Activated T-cell treated with anti-CD3 and anti-CD28 coated beads, Interleukin-2, amount 50 U/mL, for 72 hours (primary cell): ENCODE data around the gene SAMD13. TPM values are rescaled to one million over a fixed set of nuclear protein-coding genes. Genes with fewer than 3 reads are reported as not detected.
"Not testable (repeated sequence)": the region's sequence is repeated elsewhere in the genome, so short reads cannot be mapped to it uniquely, and the experiment has no call there.

Experiments
- ATAC-seq, 2 donors: fragments of 150-1000 bp; cut with Tn5 transposase; replicated peaks in 1 of 2; 2 replicates each; pipeline ENCODE4 v1.10.0; 2021; ENCODE audit warnings: moderate library complexity in 2 of 2, mild to moderate bottlenecking in 1 of 2
- DNase-seq, 2 donors: peaks; one replicate each; pipeline ENCODE4 v3.0.0; 2021 to 2022; ENCODE audit warnings: mixed read lengths in 1 of 2
- H3K27ac Mint-ChIP-seq: one replicate; pipeline ENCODE4 v1.8.0; 2022; ENCODE audit warnings: mild to moderate bottlenecking, moderate library complexity, mixed read lengths
- H3K27me3 Mint-ChIP-seq: one replicate; pipeline ENCODE4 v1.8.0; 2022; ENCODE audit warnings: low read depth, mixed read lengths
- H3K36me3 Mint-ChIP-seq, 2 donors: one replicate each; pipeline ENCODE4 v1.8.0; 2022; ENCODE audit warnings: mixed read lengths in 2 of 2, mild to moderate bottlenecking in 1 of 2; ENCODE audit not compliant: insufficient read depth in 2 of 2
- H3K4me1 Mint-ChIP-seq: one replicate; pipeline ENCODE4 v1.8.0; 2022; ENCODE audit warnings: low read depth, mixed read lengths
- H3K4me3 Mint-ChIP-seq, 2 donors: one replicate each; pipeline ENCODE4 v1.8.0; 2022; ENCODE audit warnings: mild to moderate bottlenecking in 2 of 2, mixed read lengths in 2 of 2, moderate library complexity in 2 of 2
- H3K9me3 Mint-ChIP-seq, 2 donors: one replicate each; pipeline ENCODE4 v1.8.0; 2022; ENCODE audit warnings: mixed read lengths in 2 of 2
- total RNA-seq, 2 donors: library from RNA; stranded (reverse); gene quantifications; one replicate each; pipeline ENCODE4 v1.2.3, GENCODE V29; 2022

SAMD13 gene
- total RNA-seq, 2 donors from 2014 or later = 0.46 to 1.7 TPM

GRCh38 chr1:84268346-84268745 is 33.2 kb upstream of the SAMD13 start:
- H3K9me3 Mint-ChIP-seq = no peaks in the 10 kb centered on the region
- ATAC-seq = no peak
- no peak for DNase-seq
- H3K4me1 Mint-ChIP-seq = peaks cover 9% of the 10 kb centered on the region
- H3K36me3 Mint-ChIP-seq = no peaks in the 10 kb centered on the region
- no peaks in the 10 kb centered on the region for H3K27me3 Mint-ChIP-seq
- H3K27ac Mint-ChIP-seq = no peak overlapping the region
- no peak overlapping the region for H3K4me3 Mint-ChIP-seq

GRCh38 chr1:84269306-84269705 is 32.2 kb upstream of the SAMD13 start:
- peaks cover 9% of the 10 kb centered on the region for H3K4me1 Mint-ChIP-seq
- H3K4me3 Mint-ChIP-seq = no peak overlapping the region
- no peaks in the 10 kb centered on the region for H3K9me3 Mint-ChIP-seq
- no peaks in the 10 kb centered on the region for H3K27me3 Mint-ChIP-seq
- DNase-seq (no peak), ATAC-seq (no peak)
- H3K27ac Mint-ChIP-seq = no peak overlapping the region
- H3K36me3 Mint-ChIP-seq = no peaks in the 10 kb centered on the region

GRCh38 chr1:84271441-84272151 is 29.9 kb upstream of the SAMD13 start:
- peaks cover 11% of the 10 kb centered on the region for H3K4me1 Mint-ChIP-seq
- DNase-seq (no peak), ATAC-seq (peak; percentile 36 to 53)
- H3K9me3 Mint-ChIP-seq = no peaks in the 10 kb centered on the region
- H3K4me3 Mint-ChIP-seq = peak overlapping the region; percentile 22 to 54
- peak overlapping the region; percentile 53 for H3K27ac Mint-ChIP-seq
- no peaks in the 10 kb centered on the region for H3K36me3 Mint-ChIP-seq
- H3K27me3 Mint-ChIP-seq = no peaks in the 10 kb centered on the region

GRCh38 chr1:84272401-84272800 is 29.1 kb upstream of the SAMD13 start:
- H3K4me1 Mint-ChIP-seq = peaks cover 13% of the 10 kb centered on the region
- no peak overlapping the region for H3K27ac Mint-ChIP-seq
- H3K9me3 Mint-ChIP-seq = no peaks in the 10 kb centered on the region
- no peak overlapping the region for H3K4me3 Mint-ChIP-seq
- H3K36me3 Mint-ChIP-seq = no peaks in the 10 kb centered on the region
- no peaks in the 10 kb centered on the region for H3K27me3 Mint-ChIP-seq
- DNase-seq (no peak), ATAC-seq (no peak)

- H3K27ac Mint-ChIP-seq = no peak overlapping the region
- no peaks in the 10 kb centered on the region for H3K9me3 Mint-ChIP-seq
- no peak overlapping the region for H3K4me3 Mint-ChIP-seq
- no peak for ATAC-seq
- H3K36me3 Mint-ChIP-seq = no peaks in the 10 kb centered on the region
- H3K27me3 Mint-ChIP-seq = peaks cover 6% of the 10 kb centered on the region
- H3K4me1 Mint-ChIP-seq = peaks cover 4% of the 10 kb centered on the region
- no peak for DNase-seq
Observed at GRCh38 chr1:84277343-84278059, 24.0 kb upstream of the SAMD13 start.

- ATAC-seq = no peak
- Mint-ChIP-seq H3K4me3 (no peak overlapping the region), H3K36me3 (peaks cover 0 to 1% of the 10 kb centered on the region in 2 donors), H3K27me3 (peaks cover 6% of the 10 kb centered on the region), H3K4me1 (peaks cover 4% of the 10 kb centered on the region), H3K27ac (no peak overlapping the region), H3K9me3 (no peaks in the 10 kb centered on the region)
- DNase-seq = no peak
Observed at GRCh38 chr1:84278905-84279304, 22.6 kb upstream of the SAMD13 start.

- Mint-ChIP-seq H3K36me3 (peaks cover 0 to 1% of the 10 kb centered on the region in 2 donors), H3K27ac (no peak overlapping the region), H3K4me3 (no peak overlapping the region), H3K4me1 (peaks cover 4% of the 10 kb centered on the region), H3K27me3 (peaks cover 21% of the 10 kb centered on the region), H3K9me3 (peaks cover 0 to under 1% of the 10 kb centered on the region in 2 donors)
- DNase-seq = no peak
- no peak for ATAC-seq
Observed at GRCh38 chr1:84280912-84281311, 20.6 kb upstream of the SAMD13 start.

GRCh38 chr1:84282780-84283333 is 18.7 kb upstream of the SAMD13 start:
- no peak overlapping the region for H3K4me3 Mint-ChIP-seq
- DNase-seq (no peak), ATAC-seq (no peak)
- H3K27ac Mint-ChIP-seq = no peak overlapping the region
- H3K27me3 Mint-ChIP-seq = peaks cover 21% of the 10 kb centered on the region
- no peaks in the 10 kb centered on the region for H3K4me1 Mint-ChIP-seq
- peaks cover 7 to 18% of the 10 kb centered on the region in 2 donors for H3K36me3 Mint-ChIP-seq
- H3K9me3 Mint-ChIP-seq = peaks cover 0 to 9% of the 10 kb centered on the region in 2 donors

- Mint-ChIP-seq H3K27me3 (peaks cover 21% of the 10 kb centered on the region), H3K36me3 (peaks cover 7 to 20% of the 10 kb centered on the region in 2 donors), H3K9me3 (peaks cover 0 to 9% of the 10 kb centered on the region in 2 donors), H3K4me1 (no peaks in the 10 kb centered on the region), H3K27ac (no peak overlapping the region), H3K4me3 (no peak overlapping the region)
- DNase-seq (no peak), ATAC-seq (no peak)
Observed at GRCh38 chr1:84283381-84283780, 18.1 kb upstream of the SAMD13 start.

GRCh38 chr1:84286071-84286470 is 15.4 kb upstream of the SAMD13 start:
- Mint-ChIP-seq H3K27ac (peak overlapping the region; percentile 68), H3K4me3 (no peak overlapping the region), H3K27me3 (peaks cover 14% of the 10 kb centered on the region), H3K9me3 (peaks cover 3 to 9% of the 10 kb centered on the region in 2 donors), H3K36me3 (peaks cover 9 to 24% of the 10 kb centered on the region in 2 donors), H3K4me1 (no peaks in the 10 kb centered on the region)
- DNase-seq = no peak
- ATAC-seq = no peak

- peaks cover 19% of the 10 kb centered on the region for H3K27me3 Mint-ChIP-seq
- ATAC-seq, H3K4me1 Mint-ChIP-seq, H3K4me3 Mint-ChIP-seq, H3K9me3 Mint-ChIP-seq, H3K27ac Mint-ChIP-seq, DNase-seq: not testable (repeated sequence)
- H3K36me3 Mint-ChIP-seq = peaks cover 11 to 24% of the 10 kb centered on the region in 2 donors
Observed at GRCh38 chr1:84287389-84287788, 14.1 kb upstream of the SAMD13 start.

GRCh38 chr1:84289169-84289785 is 12.2 kb upstream of the SAMD13 start:
- no peak overlapping the region for H3K27ac Mint-ChIP-seq
- DNase-seq (no peak), ATAC-seq (no peak)
- peaks cover 9 to 24% of the 10 kb centered on the region in 2 donors for H3K36me3 Mint-ChIP-seq
- peaks cover 3 to 9% of the 10 kb centered on the region in 2 donors for H3K9me3 Mint-ChIP-seq
- no peaks in the 10 kb centered on the region for H3K4me1 Mint-ChIP-seq
- H3K4me3 Mint-ChIP-seq = no peak overlapping the region
- peaks cover 20% of the 10 kb centered on the region for H3K27me3 Mint-ChIP-seq
